GM19463 (cell line): ENCODE measurements around the gene SUPT5H.
"Not testable (repeated sequence)": the region's sequence is repeated elsewhere in the genome, so short reads cannot be mapped to it uniquely, and the experiment has no call there.

ENCODE experiments used
- ATAC-seq: cut with Tn5 transposase; IDR thresholded peaks from one replicate; pipeline ENCODE4 v1.9.1; 2021; ENCODE audit warnings: mild to moderate bottlenecking, moderate library complexity; ENCODE audit not compliant: unreplicated experiment

SUPT5H gene

DNA sequence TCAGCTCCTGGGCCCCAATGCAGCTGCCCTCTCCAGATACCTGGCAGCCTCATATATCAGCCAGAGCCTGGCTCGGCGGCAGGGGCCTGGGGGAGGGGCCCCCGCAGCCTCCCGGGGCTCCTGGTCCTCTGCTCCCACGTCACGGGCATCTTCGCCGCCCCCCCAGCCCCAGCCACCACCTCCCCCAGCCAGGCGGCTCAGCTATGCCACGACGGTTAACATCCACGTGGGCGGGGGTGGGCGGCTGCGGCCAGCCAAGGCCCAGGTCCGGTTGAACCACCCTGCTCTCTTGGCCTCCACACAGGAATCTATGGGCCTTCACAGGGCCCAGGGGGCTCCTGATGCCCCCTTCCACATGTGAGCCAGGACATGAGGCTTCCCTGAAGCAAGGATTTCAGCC, 20.4 kb upstream of the SUPT5H start:
- ATAC-seq: no peak

DNA sequence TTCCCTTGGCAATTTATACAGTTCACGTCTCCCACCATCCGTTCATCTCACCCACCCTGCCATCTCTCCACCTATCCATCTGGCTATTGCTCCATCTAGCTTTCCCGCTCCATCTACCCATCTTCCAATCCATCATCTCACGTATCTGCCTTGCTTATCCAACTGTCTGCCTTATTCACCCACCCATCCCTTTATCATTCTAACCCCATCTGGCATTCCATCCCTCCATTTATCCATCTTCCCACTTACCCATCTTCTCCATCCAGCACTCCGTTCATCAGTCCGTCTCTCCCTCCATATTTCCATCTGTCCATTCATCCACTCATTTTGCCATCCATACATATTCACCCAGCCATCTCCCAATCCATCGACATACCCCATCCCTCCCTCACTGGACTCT, 19.6 kb upstream of the SUPT5H start:
- no peak for ATAC-seq

DNA sequence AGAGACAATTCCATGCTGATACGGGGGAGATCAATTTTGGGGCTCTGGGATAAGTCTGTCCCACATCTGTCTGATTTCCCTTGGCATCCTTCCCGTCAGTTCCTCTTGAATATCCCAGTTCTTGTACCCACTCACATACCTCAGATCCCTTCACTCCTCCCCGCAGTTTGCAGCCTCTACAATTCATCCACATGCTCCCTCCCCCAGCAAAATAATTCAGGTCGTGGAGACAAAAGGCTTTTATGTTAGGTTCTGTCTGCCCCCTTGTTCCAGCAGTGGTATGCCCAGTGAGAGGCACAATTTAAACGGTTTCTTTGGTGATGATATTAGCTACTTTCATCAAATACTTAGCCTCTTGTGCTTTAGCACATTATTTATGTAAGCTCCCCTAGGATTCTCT, 19.2 kb upstream of the SUPT5H start:
- ATAC-seq: no peak

DNA sequence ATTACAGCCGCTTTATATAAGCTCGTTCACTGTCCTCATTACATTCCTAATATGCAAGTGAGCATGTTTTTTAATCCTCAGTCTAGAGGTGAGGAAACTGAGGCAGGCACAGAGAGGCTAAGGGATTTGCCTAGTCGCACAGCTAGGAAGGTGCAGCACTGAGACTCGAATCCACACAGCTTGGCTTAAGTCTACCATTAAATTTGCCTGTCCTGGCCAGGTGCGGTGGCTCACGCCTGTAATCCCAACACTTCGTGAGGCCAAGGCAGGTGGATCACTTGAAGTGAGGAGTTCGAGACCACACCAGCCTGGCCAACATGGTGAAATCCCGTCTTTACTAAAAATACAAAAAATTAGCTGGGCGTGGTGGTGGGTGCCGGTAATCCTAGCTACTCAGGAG, 17.7 kb upstream of the SUPT5H start:
- no peak for ATAC-seq

DNA sequence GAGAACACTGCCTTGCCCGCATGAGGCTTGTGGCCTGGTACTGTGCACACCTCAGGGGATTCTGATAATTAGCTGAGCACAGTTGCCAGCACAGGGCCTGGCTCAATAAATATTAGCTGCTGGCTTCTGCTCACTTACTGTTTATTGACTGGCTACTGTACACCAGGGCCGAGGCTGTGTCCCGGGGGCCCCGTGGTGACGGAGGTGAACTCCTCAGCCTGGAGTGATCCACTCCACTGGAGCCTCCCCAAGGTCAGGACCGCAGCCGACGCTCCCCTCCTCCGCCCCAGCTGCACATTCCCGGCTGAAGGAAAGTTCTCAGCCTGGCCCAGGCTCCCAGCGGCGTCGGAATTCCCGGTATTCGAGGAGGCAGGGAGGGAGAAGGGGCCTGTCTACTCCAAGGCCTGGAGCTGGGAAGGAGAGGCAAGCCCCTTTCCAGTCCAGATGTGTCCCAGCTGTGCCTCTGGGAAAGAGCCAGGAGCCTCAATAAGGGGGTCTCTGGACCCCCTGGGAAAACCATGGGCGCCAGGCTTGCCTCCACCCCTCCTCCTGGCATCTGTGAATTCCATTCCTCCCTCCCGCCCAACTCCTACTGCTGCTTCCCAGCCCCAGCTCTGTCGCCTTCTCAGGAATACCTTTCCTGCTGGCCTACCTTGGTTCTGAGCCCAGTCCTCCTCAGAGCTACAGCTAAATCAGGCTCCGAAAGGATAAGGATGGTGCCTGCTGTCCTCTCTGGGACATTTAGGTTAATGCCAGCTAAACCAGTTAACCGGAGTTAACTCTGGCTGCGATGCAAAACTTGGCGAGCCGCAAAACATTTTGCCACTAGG, 16.9 kb upstream of the SUPT5H start:
- ATAC-seq: no peak

DNA sequence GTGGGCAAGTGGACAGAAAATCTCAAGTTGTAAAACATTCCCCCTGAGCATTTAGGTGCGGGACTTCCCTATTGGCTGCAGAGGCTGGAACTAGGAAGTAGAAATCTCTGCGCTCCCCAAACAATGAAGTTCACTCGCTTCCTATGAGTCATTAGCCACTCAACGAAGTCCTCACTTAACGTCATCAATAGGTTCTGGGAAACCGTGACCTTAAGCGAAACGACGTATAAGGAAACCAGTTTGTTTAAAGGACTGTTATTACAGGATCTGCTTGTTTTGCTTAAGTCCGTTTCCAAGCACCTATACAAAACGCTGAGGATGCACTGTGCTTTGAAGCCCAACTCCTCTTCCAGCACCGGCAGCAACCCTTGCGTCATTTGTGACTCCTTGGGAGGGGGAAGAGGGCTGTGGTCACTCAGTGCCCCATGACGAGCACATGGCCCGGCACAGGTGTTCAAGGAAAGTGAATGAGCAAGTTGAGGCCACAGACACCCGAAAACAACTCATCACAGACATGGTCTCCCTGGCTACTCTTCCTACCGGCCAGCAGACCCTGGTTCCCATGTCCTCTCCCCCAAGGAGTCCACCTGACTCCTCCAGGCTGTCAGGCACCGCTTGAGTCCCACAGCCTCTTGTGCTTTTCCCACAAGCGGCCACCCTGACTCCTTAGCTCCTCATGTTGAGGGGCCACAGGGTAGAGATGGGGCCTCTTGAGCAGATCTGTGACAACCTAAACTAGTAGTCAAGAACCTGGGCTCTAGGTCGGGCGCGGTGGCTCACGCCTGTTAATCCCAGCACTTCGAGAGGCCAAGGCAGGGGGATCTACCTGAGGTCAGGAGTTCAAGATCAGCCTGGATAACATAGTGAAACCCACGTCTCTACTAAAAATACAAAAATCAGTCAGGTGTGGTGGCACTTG, 14.4 kb upstream of the SUPT5H start:
- peak; percentile 61 for ATAC-seq

DNA sequence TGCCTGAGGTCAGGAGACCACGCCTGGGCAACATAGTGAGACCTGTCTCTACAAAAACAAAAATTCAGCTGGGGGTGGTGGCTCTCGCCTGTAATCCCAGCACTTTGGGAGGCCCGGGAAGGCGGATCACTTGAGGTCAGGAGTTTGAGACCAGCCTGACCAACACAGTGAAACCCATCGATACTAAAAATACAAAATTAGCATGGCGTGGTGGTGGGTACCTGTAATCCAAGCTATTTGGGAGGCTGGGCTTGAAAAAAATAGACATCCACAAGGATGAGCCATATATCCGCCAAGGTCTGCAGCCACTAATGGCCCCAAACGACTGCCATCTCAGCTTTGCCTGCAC, 12.7 kb upstream of the SUPT5H start:
- no peak for ATAC-seq

DNA sequence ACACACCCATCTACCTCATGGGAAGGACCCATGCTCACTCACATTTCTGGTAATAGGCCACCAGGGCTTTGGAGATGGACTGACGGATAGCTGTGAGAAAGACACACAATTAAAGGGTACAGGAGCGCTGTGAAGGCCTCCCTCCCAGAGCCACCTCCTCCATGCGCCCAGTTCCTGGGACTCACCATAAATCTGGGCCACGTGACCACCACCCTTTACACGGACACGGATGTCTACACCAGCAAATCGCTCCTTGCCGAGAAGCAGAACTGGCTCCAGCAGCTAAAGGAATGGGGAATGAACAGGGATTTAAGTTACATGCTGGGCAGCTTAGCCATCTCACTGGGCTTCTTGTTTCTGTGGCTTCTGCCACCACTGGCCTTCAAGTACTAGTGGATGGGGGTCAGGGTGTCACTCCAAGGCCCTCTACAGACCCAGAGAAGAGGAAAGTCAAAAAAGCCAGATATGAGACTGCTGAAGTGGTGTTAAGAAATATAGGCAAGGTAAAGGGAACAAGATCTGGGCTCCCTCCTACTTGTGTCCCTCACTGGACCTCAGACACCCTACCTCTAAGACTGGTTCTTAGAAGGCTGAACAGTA, 11.8 kb upstream of the SUPT5H start:
- no peak for ATAC-seq

DNA sequence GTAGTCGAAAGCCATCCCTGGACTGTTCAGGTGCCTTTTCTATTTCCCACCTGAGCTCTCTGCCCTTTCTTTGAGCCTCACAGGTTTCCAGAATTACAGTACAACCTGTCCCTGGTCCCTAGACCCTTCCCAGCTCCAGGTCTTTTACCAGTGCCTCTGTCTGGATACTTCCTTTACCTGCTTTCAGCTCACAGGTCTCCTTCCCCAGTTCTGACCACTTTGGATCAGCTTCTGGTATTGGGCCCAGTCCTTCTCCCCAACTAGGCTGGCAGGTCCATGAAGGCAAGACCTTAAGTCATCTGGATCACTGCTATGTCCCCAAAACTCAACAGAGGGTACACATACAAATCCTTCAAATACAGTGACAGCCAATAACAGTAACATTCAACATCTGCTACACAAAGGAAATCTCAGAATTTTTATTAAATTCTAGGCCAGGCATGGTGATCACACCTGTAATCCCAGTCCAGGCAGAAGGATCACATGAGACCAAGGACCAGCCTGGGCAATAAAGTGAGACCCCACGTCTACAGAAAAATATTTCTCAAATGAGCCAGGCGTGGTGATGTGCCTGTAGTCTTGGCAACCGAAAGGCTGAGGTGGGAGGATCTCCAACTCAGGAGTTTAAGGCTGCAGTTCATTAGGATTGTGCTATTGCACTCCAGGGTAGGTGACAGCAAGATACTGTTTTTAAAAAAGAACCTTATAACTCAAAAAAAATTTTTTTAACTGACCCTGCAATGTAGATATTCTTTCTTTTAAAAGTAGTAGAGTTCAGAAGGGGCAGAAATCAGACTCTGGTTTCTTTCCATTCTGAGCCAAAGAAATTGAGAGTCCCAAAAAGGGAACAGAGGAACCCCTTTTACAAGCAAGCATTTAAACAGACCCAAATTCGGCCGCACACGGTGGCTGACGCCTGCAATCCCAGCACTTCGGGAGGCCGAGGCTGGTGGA, 11.0 kb upstream of the SUPT5H start:
- no peak for ATAC-seq

DNA sequence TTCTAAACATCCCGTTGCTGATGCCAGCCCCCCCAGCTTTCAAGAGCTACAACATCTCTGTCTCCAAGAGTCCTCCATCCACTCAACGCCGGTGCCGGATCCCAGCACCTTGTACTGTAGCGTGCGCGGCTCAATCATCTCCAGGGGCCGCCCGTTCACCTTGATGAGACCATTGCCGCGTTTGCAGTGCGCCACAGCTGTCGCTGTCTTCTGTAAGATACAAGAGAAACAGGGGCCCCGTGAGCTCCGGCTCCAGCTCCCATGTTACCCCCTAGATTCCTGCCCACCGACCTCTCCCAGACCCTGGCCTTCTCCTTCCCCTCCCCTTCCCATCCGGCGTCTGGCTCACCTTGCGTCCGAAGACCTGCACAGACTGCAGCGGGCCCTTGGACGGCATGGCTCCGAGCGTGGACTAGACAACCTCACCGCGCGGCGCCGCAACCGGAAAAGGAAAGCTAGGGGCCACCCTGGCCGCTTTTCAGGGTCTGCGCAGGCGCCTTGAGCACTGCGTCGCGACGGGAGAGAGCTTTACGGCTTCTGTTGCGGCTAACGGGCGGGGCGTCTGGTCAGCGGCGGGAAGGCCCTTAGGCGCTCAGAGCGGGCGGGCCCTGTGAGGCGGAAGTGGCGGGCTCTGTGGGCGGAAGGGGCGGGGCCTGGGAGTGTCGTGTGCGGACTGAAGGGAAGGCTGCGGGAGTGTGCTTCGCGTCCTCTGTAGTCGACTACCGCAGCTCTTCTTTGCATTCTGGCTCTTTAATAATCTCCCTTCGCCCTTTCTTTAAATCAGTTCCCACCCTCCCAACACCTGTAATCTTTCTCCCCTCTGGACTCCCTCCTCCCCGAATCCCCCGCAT, 9.7 kb upstream of the SUPT5H start, which contains the start of gene RPS16:
Gene RPS16, minus strand, starts transcription at position 451 of the 851 bp plus-strand sequence. Its CDS starts 54 bp downstream, at position 397.
- ATAC-seq: peak; percentile 73

DNA sequence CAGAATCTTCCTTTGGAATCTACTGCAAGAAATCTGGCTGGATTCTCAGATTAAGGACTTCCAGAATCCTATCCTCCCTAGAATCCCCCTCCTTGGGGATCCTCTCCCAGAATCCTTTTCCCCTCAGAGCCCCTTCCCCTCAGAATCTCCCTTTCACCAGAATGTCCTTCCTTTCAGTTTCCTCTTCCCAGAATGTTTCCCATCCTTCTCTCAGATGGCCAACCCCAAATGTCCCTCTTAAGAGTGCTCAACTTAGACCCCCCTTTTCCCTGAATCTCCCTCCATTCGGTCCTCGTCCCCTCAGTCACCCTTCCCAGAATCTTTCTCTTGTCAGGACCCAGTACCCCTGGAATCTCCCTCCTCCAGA, 9.0 kb upstream of the SUPT5H start:
- ATAC-seq: no peak

DNA sequence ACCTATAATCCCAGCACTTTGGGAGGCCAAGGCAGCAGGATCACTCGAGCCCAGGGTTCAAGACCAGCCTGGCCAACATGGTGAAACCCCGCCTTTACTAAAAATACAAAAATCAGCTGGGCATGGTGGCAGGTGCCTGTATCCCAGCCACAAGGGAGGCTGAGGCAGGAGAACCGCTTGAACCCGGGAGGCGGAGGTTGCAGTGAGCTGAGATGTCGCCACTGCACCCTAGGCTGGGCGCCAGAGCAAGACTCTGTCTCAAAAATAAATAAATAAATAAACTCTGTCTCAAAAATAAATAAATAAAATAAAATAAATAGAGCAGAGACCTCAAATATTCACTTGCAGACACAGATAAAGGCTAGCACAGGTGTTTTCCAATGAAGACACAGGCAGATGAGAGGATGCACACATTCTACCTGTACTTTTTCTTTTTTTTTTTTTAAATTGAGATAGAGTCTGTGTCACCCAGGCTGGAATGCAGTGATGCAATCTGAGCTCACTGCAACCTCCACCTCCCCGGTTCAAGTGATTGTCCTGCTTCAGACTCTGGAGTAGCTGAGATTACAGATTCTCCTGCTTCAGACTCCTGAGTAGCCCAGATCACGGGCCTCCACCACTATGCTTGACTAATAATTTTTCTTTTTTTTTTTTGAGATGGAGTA, 7.0 kb upstream of the SUPT5H start:
- ATAC-seq: no peak

DNA sequence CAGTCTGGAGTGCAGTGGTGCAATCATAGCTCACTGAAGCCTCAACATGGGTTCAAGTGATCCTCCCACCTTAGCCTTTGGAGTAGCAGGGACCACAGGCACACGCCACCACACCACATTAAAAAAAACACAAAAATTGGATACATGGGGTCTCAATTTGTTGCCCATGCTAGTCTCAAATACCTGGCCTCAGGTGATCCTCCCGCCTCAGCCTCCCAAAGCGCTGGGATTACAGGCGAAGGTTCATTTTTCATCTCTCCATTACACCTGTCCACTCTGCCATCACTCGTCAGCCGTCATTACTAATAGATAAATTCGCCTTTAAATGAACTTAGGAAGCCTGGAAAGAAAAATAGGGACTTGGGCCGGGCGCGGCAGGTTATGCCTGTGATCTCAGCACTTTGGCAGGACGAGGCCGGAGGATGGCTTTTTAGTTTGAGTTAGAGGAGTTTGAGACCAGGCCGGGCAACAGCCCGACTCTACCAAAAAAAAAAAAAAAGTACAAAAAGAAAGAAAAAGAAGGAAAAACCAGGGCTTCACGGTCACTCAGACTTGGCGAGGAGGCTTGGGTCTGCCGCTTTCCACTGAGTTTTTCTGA, 685 bp upstream of the SUPT5H start:
- ATAC-seq: no peak

DNA sequence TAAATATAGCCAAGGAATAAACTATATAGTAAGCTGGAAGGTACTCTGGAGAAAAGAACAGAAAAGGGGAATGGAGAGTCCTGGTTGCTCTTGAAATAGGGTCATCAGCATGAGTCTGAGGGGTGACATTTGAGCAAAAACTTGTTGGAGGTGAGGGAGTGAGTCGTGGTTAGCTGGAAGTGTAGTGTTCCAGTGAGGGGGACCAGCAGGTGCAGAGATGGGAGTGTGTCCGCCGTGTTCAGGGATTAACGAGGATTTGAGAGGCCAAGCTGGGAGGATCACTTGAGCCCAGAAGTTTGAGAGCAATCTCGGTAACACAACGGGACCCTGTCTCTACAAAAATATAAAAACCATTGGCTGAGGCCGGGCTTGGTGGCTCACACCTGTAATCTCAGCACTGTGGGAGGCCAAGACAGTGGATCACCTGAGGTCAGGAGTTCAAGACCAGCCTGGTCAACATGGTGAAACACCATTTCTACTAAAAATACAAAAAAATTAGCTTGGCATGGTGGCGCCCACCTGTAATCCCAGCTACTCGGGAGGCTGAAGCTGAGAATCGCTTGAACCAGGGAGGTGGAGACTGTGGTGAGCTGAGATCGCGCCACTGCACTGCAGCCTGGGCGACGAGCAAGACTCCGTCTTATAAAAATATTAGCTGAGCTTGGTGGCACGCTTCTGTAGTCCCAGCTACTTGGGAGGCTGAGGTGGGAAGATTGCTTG, 1.1 kb downstream of the SUPT5H start:
- ATAC-seq: no peak

DNA sequence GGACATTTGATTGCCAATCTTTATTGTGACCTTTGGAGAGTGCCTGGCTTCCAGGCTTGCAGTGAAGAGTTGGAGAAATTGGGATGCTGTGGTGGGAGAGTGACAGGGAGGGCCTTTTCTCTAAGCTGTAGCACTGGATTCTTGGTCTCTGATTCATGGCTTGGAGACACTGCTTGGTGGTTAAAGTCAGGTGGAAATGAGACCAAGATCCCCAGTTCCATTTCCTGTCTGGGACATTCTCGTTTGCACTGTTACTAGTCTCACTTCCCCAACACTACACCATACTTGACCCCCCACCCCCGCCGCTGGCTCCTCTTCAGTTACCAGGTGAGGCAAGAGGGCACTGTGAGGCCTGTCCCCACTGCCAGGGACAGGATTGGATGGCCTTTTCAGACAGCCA, 2.9 kb downstream of the SUPT5H start:
- no peak for ATAC-seq

DNA sequence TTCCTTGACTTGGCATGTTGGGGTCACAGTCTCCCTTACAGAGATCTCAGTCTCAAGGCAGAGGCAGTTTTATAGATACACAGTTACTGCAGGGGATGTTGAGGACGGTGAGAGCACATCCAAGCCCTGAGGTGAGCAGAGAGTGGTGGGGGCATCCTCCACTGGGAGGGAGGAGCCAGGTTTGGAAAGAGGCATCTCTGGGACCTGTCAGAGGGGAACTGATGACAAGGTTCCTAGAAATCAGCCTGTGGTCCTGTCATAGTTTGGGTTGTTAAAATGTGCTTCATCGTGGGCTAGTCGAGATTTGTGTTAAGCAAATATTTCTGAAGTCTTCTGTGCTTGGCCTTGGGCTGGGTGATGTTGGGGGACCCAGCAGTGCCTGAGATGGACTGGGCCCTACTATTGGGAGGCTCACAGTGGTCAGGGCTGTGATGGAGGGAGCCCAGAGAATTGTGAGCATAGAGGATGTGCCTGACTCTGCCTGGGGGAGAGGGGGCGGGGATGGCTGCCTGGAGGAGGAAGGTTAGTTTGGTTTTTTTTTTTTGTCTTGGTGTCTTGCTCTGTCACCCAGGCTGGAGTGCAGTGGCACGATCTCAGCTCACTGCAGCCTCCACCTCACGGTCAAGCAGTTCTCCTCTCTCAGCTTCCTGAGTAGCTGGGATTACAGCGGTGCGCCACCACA, 3.9 kb downstream of the SUPT5H start:
- no peak for ATAC-seq

DNA sequence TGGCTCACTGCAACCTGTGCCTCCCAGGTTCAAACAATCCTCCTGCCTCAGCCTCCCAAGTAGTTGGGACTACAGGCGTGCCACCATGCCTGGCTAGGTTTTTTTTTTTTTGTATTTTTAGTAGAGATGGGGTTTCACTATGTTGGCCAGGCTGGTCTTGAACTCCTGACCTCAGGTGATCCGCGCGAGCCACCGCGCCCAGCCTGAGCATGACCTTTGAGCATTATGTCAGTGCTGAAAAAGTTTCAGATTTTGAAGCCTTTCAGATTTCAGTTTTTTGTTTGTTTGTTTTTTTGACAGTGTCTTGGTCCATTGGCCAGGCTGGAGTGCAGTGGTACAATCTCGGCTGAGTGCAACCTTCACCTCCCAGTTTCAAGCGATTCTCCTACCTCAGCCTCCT, 5.9 kb downstream of the SUPT5H start:
- not testable (repeated sequence) for ATAC-seq
